ENCODE results near the gene SLC5A2. TPM values are rescaled to one million over a fixed set of nuclear protein-coding genes. Genes with fewer than 3 reads are reported as not detected.
A peak's percentile ranks its signal among the peaks of the same experiment; 100 is the strongest.

Gene SLC5A2
- total RNA-seq, 2 experiments from 2014 or later: not detected

- H3K4me1 ChIP-seq (ENCODE audit: insufficient read depth, low read length, poor library complexity, severe bottlenecking): peaks cover 35% of the 10 kb centered on the region
- peaks cover 36% of the 10 kb centered on the region; the same call in 1 of the 2 replicates for H3K79me2 ChIP-seq (ENCODE audit: insufficient read depth, low read depth, low read length)
Observed at GRCh38 chr16:31458844-31459686, 23.9 kb upstream of the SLC5A2 start, which contains the start of gene ARMC5. TSS of gene ARMC5 (plus strand) at chr16:31459501. CDS start at chr16:31459525, 24 bp downstream.

DNA sequence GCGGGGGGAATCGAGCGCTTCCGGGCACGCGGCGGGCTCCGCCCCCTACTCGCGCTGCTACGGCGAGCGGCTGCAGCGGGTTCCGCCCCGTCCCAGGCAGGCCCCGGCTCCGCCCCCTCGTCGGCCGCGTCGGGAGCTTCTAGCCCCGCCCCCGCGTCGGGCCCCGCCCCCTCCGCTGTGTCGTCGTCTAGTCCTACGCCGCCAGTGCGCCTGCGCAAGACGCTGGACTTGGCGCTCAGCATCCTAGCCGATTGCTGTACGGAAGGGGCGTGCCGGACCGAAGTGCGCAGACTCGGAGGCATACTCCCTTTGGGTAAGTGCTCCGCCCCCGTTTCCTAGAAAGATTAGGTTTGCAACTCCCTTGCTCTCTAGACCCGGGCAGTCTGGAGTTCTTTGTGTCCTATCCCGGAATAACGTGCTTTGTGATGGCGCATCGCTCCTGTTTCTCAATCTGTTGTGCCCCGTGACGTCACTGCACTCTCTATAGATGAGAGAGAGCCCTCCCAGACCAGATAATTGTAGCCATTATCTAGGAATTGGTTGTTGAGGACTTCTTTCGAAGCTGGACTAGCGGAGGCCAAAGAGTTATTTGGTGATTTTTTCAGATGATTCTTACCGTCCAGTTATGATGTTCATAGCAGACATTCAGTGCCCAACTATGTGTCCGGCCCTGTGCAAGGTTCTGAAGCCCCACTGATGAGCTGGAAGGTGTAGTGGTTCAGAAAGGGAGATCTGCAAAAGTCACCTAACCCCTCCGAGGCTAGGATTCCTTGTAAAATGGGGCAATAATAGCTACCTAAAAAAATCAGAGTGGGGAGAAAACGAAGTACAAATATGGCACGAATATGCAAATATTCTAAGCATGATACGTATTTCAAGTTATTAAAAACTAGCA lies 23.0 kb upstream of the SLC5A2 start:
- Histone ChIP-seq H2AFZ (ENCODE audit: low read length) (peak overlapping the region; percentile 60), H3K9me3 (ENCODE audit: low read length) (no peaks in the 10 kb centered on the region), H4K20me1 (ENCODE audit: insufficient read depth, low read length) (peaks cover 23% of the 10 kb centered on the region), H3K4me2 (ENCODE audit: low read length) (peak overlapping the region; percentile 88), H3K9me2 (ENCODE audit: insufficient read depth, low read length) (no peaks in the 10 kb centered on the region), H3K27ac (ENCODE audit: low read depth, low read length, poor library complexity, severe bottlenecking) (peak overlapping the region; percentile 80), H3K79me2 (ENCODE audit: insufficient read depth, low read depth, low read length) (peaks cover 35% of the 10 kb centered on the region; the same call in 1 of the 2 replicates), H3K4me1 (ENCODE audit: insufficient read depth, low read length, poor library complexity, severe bottlenecking) (peaks cover 34% of the 10 kb centered on the region), H3K36me3 (ENCODE audit: insufficient read depth, low read length) (peaks cover 13% of the 10 kb centered on the region; the same call in 1 of the 2 replicates), H3K4me3 (ENCODE audit: low read depth, low read length, poor library complexity, severe bottlenecking) (peak overlapping the region; percentile 92)
- intact Hi-C loops (cut with micrococcal nuclease; ENCODE audit: unreplicated experiment): loop anchor here (1.0 to 10.0 kb wide), 6 partner anchors 237 to 415 kb away; partner anchors contain the start of genes KAT8, ZNF646 and ZNF668
- ChIA-PET CTCF (ENCODE audit: unreplicated experiment) (interaction anchor here (0.6 to 1.3 kb wide), 4 partner anchors 17 to 743 kb away, joined by 3 to 4 read pairs (median 3); no protein-coding TSS in a partner anchor), POLR2A (interaction anchor here (0.7 to 1.9 kb wide), 9 partner anchors 17 to 437 kb away, joined by 3 to 6 read pairs (median 3); partner anchors contain the start of genes ZNF267, ZNF646 and ZNF668)
- no TSS peak for BruUV-seq (replicated peaks)
- DNase-seq (ENCODE audit: low spot score): peak; percentile 100
- TF ChIP-seq, protein P1, sequence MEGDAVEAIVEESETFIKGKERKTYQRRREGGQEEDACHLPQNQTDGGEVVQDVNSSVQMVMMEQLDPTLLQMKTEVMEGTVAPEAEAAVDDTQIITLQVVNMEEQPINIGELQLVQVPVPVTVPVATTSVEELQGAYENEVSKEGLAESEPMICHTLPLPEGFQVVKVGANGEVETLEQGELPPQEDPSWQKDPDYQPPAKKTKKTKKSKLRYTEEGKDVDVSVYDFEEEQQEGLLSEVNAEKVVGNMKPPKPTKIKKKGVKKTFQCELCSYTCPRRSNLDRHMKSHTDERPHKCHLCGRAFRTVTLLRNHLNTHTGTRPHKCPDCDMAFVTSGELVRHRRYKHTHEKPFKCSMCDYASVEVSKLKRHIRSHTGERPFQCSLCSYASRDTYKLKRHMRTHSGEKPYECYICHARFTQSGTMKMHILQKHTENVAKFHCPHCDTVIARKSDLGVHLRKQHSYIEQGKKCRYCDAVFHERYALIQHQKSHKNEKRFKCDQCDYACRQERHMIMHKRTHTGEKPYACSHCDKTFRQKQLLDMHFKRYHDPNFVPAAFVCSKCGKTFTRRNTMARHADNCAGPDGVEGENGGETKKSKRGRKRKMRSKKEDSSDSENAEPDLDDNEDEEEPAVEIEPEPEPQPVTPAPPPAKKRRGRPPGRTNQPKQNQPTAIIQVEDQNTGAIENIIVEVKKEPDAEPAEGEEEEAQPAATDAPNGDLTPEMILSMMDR (conservative IDR thresholded peaks at IDR 0.05; ENCODE audit: low read length): no peak
- TF ChIP-seq EZH2phosphoT487 (IDR thresholded peaks at IDR 0.05; ENCODE audit: borderline replicate concordance, low read depth, low read length): no peak

More at GRCh38 chr16:31458844-31459686, 23.9 kb upstream of the SLC5A2 start, which contains the start of gene ARMC5:
- CTCF ChIA-PET (ENCODE audit: unreplicated experiment): interaction anchor here (0.6 to 1.3 kb wide), 5 partner anchors 16 to 742 kb away, joined by 3 to 10 read pairs (median 3); no protein-coding TSS in a partner anchor
- Histone ChIP-seq H3K9me3 (ENCODE audit: low read length) (no peaks in the 10 kb centered on the region), H3K4me3 (ENCODE audit: low read depth, low read length, poor library complexity, severe bottlenecking) (peak within 1 kb of the TSS; percentile 92), H3K27ac (ENCODE audit: low read depth, low read length, poor library complexity, severe bottlenecking) (peak within 1 kb of the TSS; percentile 80), H3K36me3 (ENCODE audit: insufficient read depth, low read length) (peaks cover 13% of the 10 kb centered on the region; the same call in 1 of the 2 replicates), H2AFZ (ENCODE audit: low read length) (peak within 1 kb of the TSS; percentile 60), H3K4me2 (ENCODE audit: low read length) (peak within 1 kb of the TSS; percentile 88), H4K20me1 (ENCODE audit: insufficient read depth, low read length) (peaks cover 23% of the 10 kb centered on the region), H3K9me2 (ENCODE audit: insufficient read depth, low read length) (no peaks in the 10 kb centered on the region)
- POLR2A ChIA-PET: interaction anchor here (0.7 to 2.0 kb wide), 6 partner anchors 16 to 437 kb away, joined by 3 to 6 read pairs (median 3); partner anchors contain the start of genes ZNF646 and ZNF668
- peak; percentile 98 for DNase-seq (ENCODE audit: low spot score)
- TF ChIP-seq EZH2phosphoT487 (IDR thresholded peaks at IDR 0.05; ENCODE audit: borderline replicate concordance, low read depth, low read length): no peak
- TF ChIP-seq, protein P1 (conservative IDR thresholded peaks at IDR 0.05; ENCODE audit: low read length): peak; percentile 74
- intact Hi-C loops (cut with micrococcal nuclease; ENCODE audit: unreplicated experiment): loop anchor here (1.0 to 10.0 kb wide), 6 partner anchors 238 to 416 kb away; partner anchors contain the start of genes KAT8, ZNF646 and ZNF668
- BruUV-seq (replicated peaks): no TSS peak

Data from OCI-LY7 (cell line).